GM12878 (cell line): ENCODE results near the gene TAF4. TPM values are rescaled to one million over a fixed set of nuclear protein-coding genes. Genes with fewer than 3 reads are reported as not detected.

Source experiments
- ATAC-seq: fragments of 200-7000 bp; cut with Tn5 transposase; 3 replicates; pipeline ENCODE4 v1.9.1; 2020; ENCODE audit warnings: mild to moderate bottlenecking, moderate library complexity
- BruUV-seq: library from RNA; stranded (reverse); fragments of 400-500 nt; replicated peaks from 2 replicates; lab custom pipeline; 2021; lab: Mats Ljungman, UMichigan
- CTCF ChIA-PET: fragments of 300-600 bp; sonication (Branson Sonifier 250); formaldehyde crosslinking; extraction: SDS; loops from one replicate; lab custom pipeline; 2021; ENCODE audit warnings: inconsistent platforms; lab: Yijun Ruan, JAX
- POLR2A ChIA-PET: fragments of 350-600 bp; formaldehyde crosslinking; extraction: SDS; loops from one replicate; lab custom pipeline; 2021; ENCODE audit warnings: inconsistent platforms; lab: Charles Lee
- RAD21 ChIA-PET: fragments of 300-600 bp; sonication (Branson Sonifier 250); formaldehyde crosslinking; loops from one replicate; lab custom pipeline; 2023; ENCODE audit warnings: antibody characterized with exemption; ENCODE audit not compliant: unreplicated experiment; lab: Charles Lee
- SMC1A ChIA-PET: fragments of 300-600 bp; sonication (Branson Sonifier 250); formaldehyde crosslinking; loops from one replicate; lab custom pipeline; 2023; ENCODE audit not compliant: unreplicated experiment, uncharacterized antibody; lab: Charles Lee
- DNase-seq: peaks from one replicate; pipeline ENCODE4 v3.0.0-alpha.2; 2011; ENCODE audit warnings: low read depth, low spot score
- FAIRE-seq: peaks from 3 replicates; lab custom pipeline; 2011; peaks lifted over from hg19 to GRCh38; lab: Jason Lieb, UNC
- H2AFZ ChIP-seq: 2 replicates; pipeline ENCODE4 v1.6.0; 2011; ENCODE audit warnings: low read depth, low read length, control low read depth; ENCODE audit not compliant: control insufficient read depth
- H3K27ac ChIP-seq: 2 replicates; pipeline ENCODE4 v1.5.1; 2011; ENCODE audit warnings: control low read depth; ENCODE audit not compliant: control insufficient read depth, insufficient read depth
- H3K27me3 ChIP-seq, 2 experiments: replicated peaks in 1 of 2; 2 replicates each; pipeline versions ENCODE4 v1.6.0 to v1.6.1; 2011; ENCODE audit warnings: low read length in 1 of 2; ENCODE audit not compliant: control insufficient read depth in 2 of 2, insufficient read depth in 2 of 2
- H3K36me3 ChIP-seq, 2 experiments: 2 replicates each; pipeline ENCODE4 v1.5.1; 2011; ENCODE audit warnings: low read length in 1 of 2; ENCODE audit not compliant: control insufficient read depth in 2 of 2, insufficient read depth in 2 of 2
- H3K4me1 ChIP-seq: 2 replicates; pipeline ENCODE4 v1.6.1; 2011; ENCODE audit warnings: mild to moderate bottlenecking, low read length, moderate library complexity, mixed read lengths; ENCODE audit not compliant: control insufficient read depth, insufficient read depth
- H3K4me2 ChIP-seq: 2 replicates; pipeline ENCODE4 v1.6.0; 2011; ENCODE audit warnings: control low read depth; ENCODE audit not compliant: control insufficient read depth, insufficient read depth
- H3K4me3 ChIP-seq: fragments of 200-600 bp; sonication (generic); 2 replicates; pipeline ENCODE4 v1.5.1; 2016
- H3K79me2 ChIP-seq: 2 replicates; pipeline ENCODE4 v1.6.0; 2011; ENCODE audit warnings: low read length; ENCODE audit not compliant: control insufficient read depth, insufficient read depth
- H3K9ac ChIP-seq: 2 replicates; pipeline ENCODE4 v1.8.0; 2011; ENCODE audit warnings: low read length, control low read depth, mixed read lengths; ENCODE audit not compliant: control insufficient read depth, insufficient read depth
- H3K9me3 ChIP-seq: replicated peaks from 3 replicates; pipeline ENCODE4 v1.5.1; 2011; ENCODE audit warnings: mild to moderate bottlenecking, low read length; ENCODE audit not compliant: control insufficient read depth, insufficient read depth
- H4K20me1 ChIP-seq: 2 replicates; pipeline ENCODE4 v1.6.0; 2011; ENCODE audit not compliant: control insufficient read depth, insufficient read depth
- BCL11A ChIP-seq: IDR thresholded peaks from 2 replicates; pipeline ENCODE4 v1.6.1; 2011; ENCODE audit warnings: low read depth, low read length
- CEBPB ChIP-seq, 2 experiments: fragments of 150-350 bp in 1 of 2; IDR thresholded peaks; 2 replicates each; pipeline ENCODE4 v1.6.1; 2012 to 2014; ENCODE audit warnings: low read depth in 2 of 2, low read length in 2 of 2, borderline replicate concordance in 1 of 2, inconsistent platforms in 1 of 2
- E2F8 ChIP-seq: fragments of 450-650 bp; IDR thresholded peaks from 2 replicates; pipeline ENCODE4 v1.6.1; 2018; ENCODE audit warnings: mild to moderate bottlenecking, low read depth, moderate library complexity; ENCODE audit not compliant: partially characterized antibody
- MTA3 ChIP-seq: IDR thresholded peaks from 2 replicates; pipeline ENCODE4 v1.6.1; 2012; ENCODE audit warnings: low read length, inconsistent platforms, borderline replicate concordance
- POLR2AphosphoS5 ChIP-seq: IDR thresholded peaks from 2 replicates; pipeline ENCODE4 v1.6.1; 2011; ENCODE audit warnings: mild to moderate bottlenecking, low read length, inconsistent platforms
- PRDM15 ChIP-seq: fragments of 450-650 bp; formaldehyde crosslinking; IDR thresholded peaks from 2 replicates; pipeline ENCODE4 v1.4.0; 2020; ENCODE audit warnings: mild to moderate bottlenecking, moderate library complexity
- ZNF24 ChIP-seq: fragments of 450-650 bp; IDR thresholded peaks from 2 replicates; pipeline ENCODE4 v1.6.1; 2017; ENCODE audit warnings: antibody characterized with exemption, mild to moderate bottlenecking
- ZNF592 ChIP-seq: fragments of 450-650 bp; IDR thresholded peaks from 2 replicates; pipeline ENCODE4 v1.6.1; 2017; ENCODE audit warnings: mild to moderate bottlenecking, moderate library complexity
- WGBS: methylation state at CpG from one replicate; pipeline ENCODE4 v1.1.6; 2016; ENCODE audit warnings: low lambda C conversion rate; ENCODE audit not compliant: insufficient replicate concordance, insufficient coverage; ENCODE audit errors: missing lambda C conversion rate; 5-methylcytosine and 5-hydroxymethylcytosine counted together
- in situ Hi-C: fragments of 300-500 bp; cut with MboI; formaldehyde crosslinking; loops from 9 replicates; pipeline ENCODE4 v1.14.3; 2018; ENCODE audit warnings: mixed read lengths
- intact Hi-C: fragments of 100-400 bp; cut with micrococcal nuclease; formaldehyde crosslinking; loops from one replicate; pipeline ENCODE4 v1.14.2; 2022; ENCODE audit not compliant: unreplicated experiment
- polyA plus RNA-seq, 11 experiments: library from polyadenylated mRNA; depleted of rRNA in 4 of 11; unstranded in 6 of 11; stranded (reverse) in 5 of 11; fragments of >200 nt; fragmentation: Nextera tagmentation in 4 of 11; fragmentation: Illumina TruSeq in 1 of 11; extraction: Ambion mirVana in 4 of 11; extraction: Trizol in 1 of 11; gene quantifications; 1 replicate in 1 of 11; 2 replicates in 10 of 11; pipeline versions ENCODE4 v1.2.1 to v1.2.3, GENCODE V29; 2011 to 2016; ENCODE audit warnings: inconsistent platforms in 2 of 11, missing spikeins in 2 of 11, low read depth in 1 of 11
- total RNA-seq, 4 experiments: library from RNA; depleted of rRNA in 3 of 4; stranded (reverse); fragments of >200 nt in 3 of 4; fragmentation: Illumina TruSeq in 1 of 4; extraction: Trizol in 1 of 4; gene quantifications; 2 replicates each; pipeline versions ENCODE4 v1.2.1 to v1.2.3, GENCODE V29; 2013 to 2021

TAF4 gene
- total and polyA plus RNA-seq, 10 of the 15 experiments (the other 5 are each of a cell fraction or from before 2014, with no cell fraction given): 0.39 to 16.9 (median 3.4) TPM

- TF ChIP-seq E2F8 (no peak), PRDM15 (CRISPR knock-in tag) (no peak), CEBPB (IDR thresholded peaks at IDR 0.05; ENCODE audit: borderline replicate concordance in 1 of 2, low read depth in 2 of 2, low read length in 2 of 2) (no peak)
These were observed 56.4 kb downstream of the TAF4 start (continued) for GRCh38 chr20:62009322-62009721.

- Histone ChIP-seq H3K36me3 (peaks cover 23 to 40% of the 10 kb centered on the region in 2 experiments), H3K27me3 (no peaks in the 10 kb centered on the region), H3K79me2 (no peaks in the 10 kb centered on the region), H3K9ac (no peak overlapping the region), H3K4me2 (no peak overlapping the region), H3K4me3 (no peak overlapping the region), H3K9me3 (no peaks in the 10 kb centered on the region), H3K4me1 (no peaks in the 10 kb centered on the region), H4K20me1 (no peaks in the 10 kb centered on the region), H3K27ac (no peak overlapping the region), H2AFZ (no peak overlapping the region)
- BruUV-seq: no TSS peak
- ATAC-seq (no peak), FAIRE-seq (no peak), DNase-seq (no peak)
- POLR2A ChIA-PET: no interaction called here
- RAD21 ChIA-PET: no interaction called here
- intact Hi-C loops (no loop called here), in situ Hi-C loops (loop anchor here (25.0 kb wide), 1 partner anchor 379 kb away; the partner anchor contains the start of gene RPS21)
- SMC1A ChIA-PET: interaction anchor here (0.9 kb wide), 1 partner anchor 128 kb away, joined by 4 read pairs; no protein-coding TSS in a partner anchor
- CTCF ChIA-PET: interaction anchor here (1.4 kb wide), 1 partner anchor 133 kb away, joined by 5 read pairs; no protein-coding TSS in a partner anchor
- 97% methylated on average over 15 of the region's 15 CpGs for WGBS
- TF ChIP-seq MTA3 (no peak), ZNF24 (no peak), POLR2AphosphoS5 (no peak), ZNF592 (no peak), BCL11A (no peak)
These were observed 57.0 kb downstream of the TAF4 start for GRCh38 chr20:62008643-62009183.
